CD14-positive monocyte (primary cell): ENCODE measurements around the gene EFEMP2. TPM values are rescaled to one million over a fixed set of nuclear protein-coding genes. Genes with fewer than 3 reads are reported as not detected.
A peak's percentile ranks its signal among the peaks of the same experiment; 100 is the strongest.

Source experiments
- DNase-seq, 3 donors: peaks; one replicate each; pipeline ENCODE4 v3.0.0-alpha.2; 2011 to 2022
- H2AFZ ChIP-seq: 2 replicates; pipeline ENCODE4 v1.6.0; 2012; ENCODE audit warnings: mild to moderate bottlenecking, low read depth, low read length, inconsistent platforms; ENCODE audit not compliant: insufficient read depth, poor library complexity, severe bottlenecking
- H3K27ac ChIP-seq, 2 donors: 1 replicate in 1 of 2; 2 replicates in 1 of 2; pipeline ENCODE4 v1.5.1; 2012 to 2013; ENCODE audit warnings: low read length in 2 of 2, control low read depth in 1 of 2, inconsistent platforms in 1 of 2, low read depth in 1 of 2, mild to moderate bottlenecking in 1 of 2
- H3K27me3 ChIP-seq, 2 donors: one replicate each; pipeline versions ENCODE4 v1.6.0 to v1.6.1; 2011 to 2013; ENCODE audit warnings: low read length in 2 of 2; ENCODE audit not compliant: control insufficient read depth in 2 of 2, insufficient read depth in 2 of 2
- H3K36me3 ChIP-seq, 2 donors: replicated peaks in 1 of 2; 1 replicate in 1 of 2; 2 replicates in 1 of 2; pipeline versions ENCODE4 v1.5.1 to v1.6.1; 2012 to 2013; ENCODE audit warnings: low read length in 2 of 2, control low read depth in 1 of 2, inconsistent platforms in 1 of 2, mild to moderate bottlenecking in 1 of 2; ENCODE audit not compliant: insufficient read depth in 2 of 2, control insufficient read depth in 1 of 2
- H3K4me1 ChIP-seq, 2 donors: 1 replicate in 1 of 2; 2 replicates in 1 of 2; pipeline versions ENCODE4 v1.5.1 to v1.6.1; 2012 to 2013; ENCODE audit warnings: low read length in 2 of 2, control low read depth in 1 of 2, inconsistent platforms in 1 of 2, mild to moderate bottlenecking in 1 of 2, moderate library complexity in 1 of 2; ENCODE audit not compliant: insufficient read depth in 2 of 2, control insufficient read depth in 1 of 2
- H3K4me2 ChIP-seq: replicated peaks from 2 replicates; pipeline ENCODE3; 2012; ENCODE audit warnings: low read length, moderate library complexity, mild to moderate bottlenecking; ENCODE audit not compliant: poor library complexity, severe bottlenecking; ENCODE audit errors: extremely low read depth
- H3K4me3 ChIP-seq, 3 experiments: fragments of 200-600 bp in 1 of 3; sonication (generic) in 1 of 3; replicated peaks in 1 of 3; 1 replicate in 2 of 3; 2 replicates in 1 of 3; pipeline ENCODE4 v1.5.1; 2011 to 2013; ENCODE audit warnings: low read length in 3 of 3, mild to moderate bottlenecking in 3 of 3, control low read depth in 2 of 3, low read depth in 2 of 3, inconsistent platforms in 1 of 3, moderate library complexity in 1 of 3
- H3K79me2 ChIP-seq: 2 replicates; pipeline ENCODE4 v1.6.0; 2012; ENCODE audit warnings: mild to moderate bottlenecking, control low read depth, inconsistent platforms, low read length, moderate library complexity; ENCODE audit not compliant: insufficient read depth
- H3K9ac ChIP-seq: 2 replicates; pipeline ENCODE4 v1.6.0; 2017; ENCODE audit warnings: low read length, mild to moderate bottlenecking; ENCODE audit not compliant: insufficient read depth, poor library complexity, severe bottlenecking
- H3K9me3 ChIP-seq, 2 donors: replicated peaks in 1 of 2; 1 replicate in 1 of 2; 2 replicates in 1 of 2; pipeline versions ENCODE4 v1.5.1 to v1.6.1; 2012 to 2013; ENCODE audit warnings: low read length in 2 of 2, control low read depth in 1 of 2; ENCODE audit not compliant: control insufficient read depth in 1 of 2, insufficient read depth in 1 of 2
- H4K20me1 ChIP-seq: 2 replicates; pipeline ENCODE4 v1.6.0; 2012; ENCODE audit warnings: mild to moderate bottlenecking, low read length, control low read depth, moderate library complexity; ENCODE audit not compliant: insufficient read depth
- H3K27ac Mint-ChIP-seq, 7 donors: one replicate each; pipeline ENCODE4 v1.8.0; 2020; ENCODE audit warnings: mild to moderate bottlenecking in 7 of 7, mixed read lengths in 7 of 7, moderate library complexity in 6 of 7, inconsistent platforms in 2 of 7
- H3K27me3 Mint-ChIP-seq, 3 donors: one replicate each; pipeline ENCODE4 v1.8.0; 2021 to 2022; ENCODE audit warnings: low read depth in 3 of 3, mild to moderate bottlenecking in 3 of 3, mixed read lengths in 3 of 3, moderate library complexity in 3 of 3, inconsistent platforms in 1 of 3
- H3K36me3 Mint-ChIP-seq, 2 donors: one replicate each; pipeline ENCODE4 v1.8.0; 2020; ENCODE audit warnings: mixed read lengths in 2 of 2, inconsistent platforms in 1 of 2, mild to moderate bottlenecking in 1 of 2
- H3K4me1 Mint-ChIP-seq: one replicate; pipeline ENCODE4 v1.8.0; 2020; ENCODE audit warnings: mild to moderate bottlenecking, mixed read lengths
- H3K4me3 Mint-ChIP-seq, 2 donors: one replicate each; pipeline ENCODE4 v1.8.0; 2020; ENCODE audit warnings: mild to moderate bottlenecking in 2 of 2, mixed read lengths in 2 of 2, moderate library complexity in 1 of 2
- H3K9me3 Mint-ChIP-seq, 7 donors: one replicate each; pipeline ENCODE4 v1.8.0; 2020 to 2022; ENCODE audit warnings: mixed read lengths in 7 of 7, mild to moderate bottlenecking in 6 of 7, moderate library complexity in 6 of 7, inconsistent platforms in 2 of 7
- WGBS: methylation state at CpG from one replicate; pipeline ENCODE4 v1.1.5; 2013; ENCODE audit warnings: missing lambda C conversion rate; ENCODE audit not compliant: insufficient coverage; 5-methylcytosine and 5-hydroxymethylcytosine counted together
- intact Hi-C, 2 donors: fragments of 100-400 bp; cut with micrococcal nuclease; formaldehyde crosslinking; loops; one replicate each; pipeline versions ENCODE4 v1.15.0 to v1.15.1; 2023
- polyA plus RNA-seq, 3 donors: library from polyadenylated mRNA; depleted of rRNA in 1 of 3; unstranded in 2 of 3; stranded (reverse) in 1 of 3; fragments of 300-500 nt in 2 of 3; fragments of >200 nt in 1 of 3; fragmentation: Illumina TruSeq in 2 of 3; gene quantifications; 1 replicate in 2 of 3; 2 replicates in 1 of 3; pipeline ENCODE4 v1.2.3, GENCODE V29; 2012 to 2021
- TF ChIP-seq, protein P1 (sequence below): fragments of 200-600 bp; IDR thresholded peaks from one replicate; pipeline ENCODE4 v1.8.0; 2022; ENCODE audit warnings: antibody characterized with exemption, mild to moderate bottlenecking

The EFEMP2 gene
- polyA plus RNA-seq, 3 donors: 0.44 to 14.7 TPM; not detected in 1

DNA sequence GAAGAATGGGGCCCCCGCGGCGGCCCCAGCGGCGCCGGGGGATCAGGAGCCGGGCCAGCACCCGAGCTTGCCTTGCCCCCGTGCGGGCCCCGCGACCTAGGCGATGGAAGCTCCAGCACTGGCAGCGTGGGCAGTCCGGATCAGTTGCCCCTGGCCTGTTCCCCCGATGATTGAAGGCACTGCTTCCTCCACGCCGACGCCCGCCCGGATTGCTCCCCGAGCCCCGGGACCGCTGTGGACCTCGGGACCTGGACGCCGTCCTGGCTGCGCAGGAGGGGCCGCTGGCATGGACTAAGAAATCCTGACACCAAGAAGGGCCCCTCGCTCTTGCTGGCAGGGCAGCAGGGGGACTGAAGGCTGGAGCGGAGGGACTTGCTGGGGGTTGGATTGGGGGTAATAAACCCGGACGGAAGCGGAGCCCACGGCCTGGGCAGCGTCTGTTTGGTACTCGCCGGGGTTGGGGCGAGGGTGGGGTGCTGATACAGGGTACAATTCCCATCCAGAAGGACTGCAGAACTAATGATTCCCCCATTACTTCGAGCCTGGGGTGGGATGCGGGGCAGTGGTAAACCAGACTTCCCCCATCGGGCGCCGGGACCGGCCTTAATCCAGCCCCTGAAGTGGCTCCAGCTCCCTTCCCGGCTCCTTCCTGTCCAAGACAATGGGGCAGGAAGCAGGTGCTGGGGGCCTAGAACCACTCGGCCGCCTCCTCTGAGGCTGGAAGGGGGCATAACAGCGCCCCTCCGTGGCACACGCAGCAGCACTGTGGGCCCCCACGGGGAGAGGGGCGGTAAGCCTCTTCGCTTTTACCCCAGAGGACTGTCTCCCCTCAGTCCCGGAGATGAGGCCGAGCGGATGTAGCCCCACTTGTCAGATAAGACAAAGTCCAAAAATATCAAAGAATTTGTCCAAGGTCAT is 18.9 kb upstream of the EFEMP2 start:
- DNase-seq: no peak
- WGBS: under 1% methylated on average over 48 of the region's 57 CpGs
- peaks cover 53% of the 10 kb centered on the region for H3K79me2 ChIP-seq

More for the DNA sequence above, 18.9 kb upstream of the EFEMP2 start:
- H3K4me2 ChIP-seq: peak overlapping the region; percentile 93
- H3K4me1 ChIP-seq: peaks cover 68 to 82% of the 10 kb centered on the region in 2 donors
- intact Hi-C loops: no loop called here
- H3K36me3 ChIP-seq: peaks cover under 1 to 8% of the 10 kb centered on the region in 2 donors
- H4K20me1 ChIP-seq: peaks cover 8% of the 10 kb centered on the region
- peak overlapping the region; percentile 78 for H3K9ac ChIP-seq
- H3K27ac ChIP-seq: peak overlapping the region; percentile 11 to 88
- peak overlapping the region in 4 of 7 donors; percentile 54 to 91 (median 81) for H3K27ac Mint-ChIP-seq
- H3K4me3 ChIP-seq: peak overlapping the region; percentile 48 to 75 (median 54)
- peaks cover 21 to 25% of the 10 kb centered on the region in 2 donors for H3K36me3 Mint-ChIP-seq
- peaks cover 0 to 7% (median 0%) of the 10 kb centered on the region in 3 donors for H3K27me3 Mint-ChIP-seq
- peak overlapping the region; percentile 78 to 84 for H3K4me3 Mint-ChIP-seq
- H3K9me3 Mint-ChIP-seq: no peaks in the 10 kb centered on the region
- no peaks in the 10 kb centered on the region for H3K27me3 ChIP-seq
- peak overlapping the region; percentile 47 for H2AFZ ChIP-seq
- TF ChIP-seq, protein P1, sequence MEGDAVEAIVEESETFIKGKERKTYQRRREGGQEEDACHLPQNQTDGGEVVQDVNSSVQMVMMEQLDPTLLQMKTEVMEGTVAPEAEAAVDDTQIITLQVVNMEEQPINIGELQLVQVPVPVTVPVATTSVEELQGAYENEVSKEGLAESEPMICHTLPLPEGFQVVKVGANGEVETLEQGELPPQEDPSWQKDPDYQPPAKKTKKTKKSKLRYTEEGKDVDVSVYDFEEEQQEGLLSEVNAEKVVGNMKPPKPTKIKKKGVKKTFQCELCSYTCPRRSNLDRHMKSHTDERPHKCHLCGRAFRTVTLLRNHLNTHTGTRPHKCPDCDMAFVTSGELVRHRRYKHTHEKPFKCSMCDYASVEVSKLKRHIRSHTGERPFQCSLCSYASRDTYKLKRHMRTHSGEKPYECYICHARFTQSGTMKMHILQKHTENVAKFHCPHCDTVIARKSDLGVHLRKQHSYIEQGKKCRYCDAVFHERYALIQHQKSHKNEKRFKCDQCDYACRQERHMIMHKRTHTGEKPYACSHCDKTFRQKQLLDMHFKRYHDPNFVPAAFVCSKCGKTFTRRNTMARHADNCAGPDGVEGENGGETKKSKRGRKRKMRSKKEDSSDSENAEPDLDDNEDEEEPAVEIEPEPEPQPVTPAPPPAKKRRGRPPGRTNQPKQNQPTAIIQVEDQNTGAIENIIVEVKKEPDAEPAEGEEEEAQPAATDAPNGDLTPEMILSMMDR: no peak
- H3K9me3 ChIP-seq: no peaks in the 10 kb centered on the region
- H3K4me1 Mint-ChIP-seq: peaks cover 65% of the 10 kb centered on the region
